Glutamatergic neuron (in vitro differentiated cells): ENCODE results near the gene HS3ST6. TPM values are rescaled to one million over a fixed set of nuclear protein-coding genes. Genes with fewer than 3 reads are reported as not detected.

Source experiments
- DNase-seq: peaks from one replicate; pipeline ENCODE4 v3.0.0; 2022
- H3K27ac Mint-ChIP-seq: one replicate; pipeline ENCODE4 v1.8.0; 2020; ENCODE audit warnings: mild to moderate bottlenecking, mixed read lengths, inconsistent platforms; ENCODE audit not compliant: unreplicated experiment
- H3K27me3 Mint-ChIP-seq: one replicate; pipeline ENCODE4 v1.8.0; 2020; ENCODE audit warnings: mild to moderate bottlenecking, moderate library complexity, mixed read lengths, inconsistent platforms; ENCODE audit not compliant: unreplicated experiment
- H3K36me3 Mint-ChIP-seq: one replicate; pipeline ENCODE4 v1.8.0; 2020; ENCODE audit warnings: mild to moderate bottlenecking, mixed read lengths, inconsistent platforms; ENCODE audit not compliant: unreplicated experiment
- H3K4me1 Mint-ChIP-seq: one replicate; pipeline ENCODE4 v1.8.0; 2020; ENCODE audit warnings: mild to moderate bottlenecking, low read depth, mixed read lengths, inconsistent platforms; ENCODE audit not compliant: unreplicated experiment
- H3K4me3 Mint-ChIP-seq: one replicate; pipeline ENCODE4 v1.8.0; 2020; ENCODE audit warnings: mild to moderate bottlenecking, mixed read lengths, inconsistent platforms; ENCODE audit not compliant: unreplicated experiment
- H3K9me3 Mint-ChIP-seq: one replicate; pipeline ENCODE4 v1.8.0; 2020; ENCODE audit warnings: mild to moderate bottlenecking, moderate library complexity, mixed read lengths, inconsistent platforms; ENCODE audit not compliant: unreplicated experiment
- CTCF ChIP-seq: fragments of 200-600 bp; sonication (generic); IDR thresholded peaks from one replicate; pipeline ENCODE4 v1.5.0; 2021; ENCODE audit not compliant: partially characterized antibody, unreplicated experiment
- total RNA-seq: library from RNA; stranded (reverse); fragmentation: NEBNext Ultra II Directional; extraction: Animal tissue kit (Norgen Biotek cat#: 25700); gene quantifications from one replicate; pipeline ENCODE4 v1.2.1, GENCODE V29; 2021; ENCODE audit not compliant: unreplicated experiment

Gene HS3ST6
- total RNA-seq, 1 donor from 2014 or later: 7.8 TPM

- H3K4me1 Mint-ChIP-seq: peaks cover 14% of the 10 kb centered on the region
- peak overlapping the region; percentile 99 for H3K27ac Mint-ChIP-seq
- no peak for TF ChIP-seq CTCF
- H3K27me3 Mint-ChIP-seq: peaks cover 3% of the 10 kb centered on the region
- DNase-seq: peak; percentile 57
- H3K4me3 Mint-ChIP-seq: peak overlapping the region; percentile 78
- H3K9me3 Mint-ChIP-seq: no peaks in the 10 kb centered on the region
- no peaks in the 10 kb centered on the region for H3K36me3 Mint-ChIP-seq
These were observed 43.4 kb downstream of the HS3ST6 start for GRCh38 chr16:1874854-1875253.

GRCh38 chr16:1871974-1872635, 46.1 kb downstream of the HS3ST6 start, which contains the start of gene MEIOB:
Gene MEIOB, minus strand, starts transcription at chr16:1872164. Its CDS starts 3,989 bp downstream, at chr16:1868175.
- peaks cover 10% of the 10 kb centered on the region for H3K4me1 Mint-ChIP-seq
- no peak for TF ChIP-seq CTCF
- H3K36me3 Mint-ChIP-seq: no peaks in the 10 kb centered on the region
- peak; percentile 72 for DNase-seq
- peak within 1 kb of the TSS; percentile 81 for H3K4me3 Mint-ChIP-seq
- H3K9me3 Mint-ChIP-seq: no peaks in the 10 kb centered on the region
- H3K27ac Mint-ChIP-seq: no peak within 1 kb of the TSS
- H3K27me3 Mint-ChIP-seq: peaks cover 2% of the 10 kb centered on the region

- H3K9me3 Mint-ChIP-seq: no peaks in the 10 kb centered on the region
- no peaks in the 10 kb centered on the region for H3K36me3 Mint-ChIP-seq
- peaks cover 8% of the 10 kb centered on the region for H3K4me1 Mint-ChIP-seq
- peaks cover 2% of the 10 kb centered on the region for H3K27me3 Mint-ChIP-seq
- no peak for DNase-seq
- no peak overlapping the region for H3K4me3 Mint-ChIP-seq
- no peak overlapping the region for H3K27ac Mint-ChIP-seq
- TF ChIP-seq CTCF: no peak
These were observed 47.7 kb downstream of the HS3ST6 start for GRCh38 chr16:1870365-1871082.

GRCh38 chr16:1865902-1866690, 52.1 kb downstream of the HS3ST6 start:
- no peak overlapping the region for H3K4me3 Mint-ChIP-seq
- no peak for DNase-seq
- TF ChIP-seq CTCF: no peak
- H3K4me1 Mint-ChIP-seq: no peaks in the 10 kb centered on the region
- H3K9me3 Mint-ChIP-seq: no peaks in the 10 kb centered on the region
- H3K27ac Mint-ChIP-seq: no peak overlapping the region
- no peaks in the 10 kb centered on the region for H3K27me3 Mint-ChIP-seq
- no peaks in the 10 kb centered on the region for H3K36me3 Mint-ChIP-seq
